GM21723 (cell line): ENCODE data around the gene ABHD13.
"Not testable (repeated sequence)": the region's sequence is repeated elsewhere in the genome, so short reads cannot be mapped to it uniquely, and the experiment has no call there.

Experiments
- ATAC-seq: cut with Tn5 transposase; IDR thresholded peaks from one replicate; pipeline ENCODE4 v1.9.1; 2021; ENCODE audit warnings: mild to moderate bottlenecking, moderate library complexity; ENCODE audit not compliant: unreplicated experiment

The ABHD13 gene

DNA sequence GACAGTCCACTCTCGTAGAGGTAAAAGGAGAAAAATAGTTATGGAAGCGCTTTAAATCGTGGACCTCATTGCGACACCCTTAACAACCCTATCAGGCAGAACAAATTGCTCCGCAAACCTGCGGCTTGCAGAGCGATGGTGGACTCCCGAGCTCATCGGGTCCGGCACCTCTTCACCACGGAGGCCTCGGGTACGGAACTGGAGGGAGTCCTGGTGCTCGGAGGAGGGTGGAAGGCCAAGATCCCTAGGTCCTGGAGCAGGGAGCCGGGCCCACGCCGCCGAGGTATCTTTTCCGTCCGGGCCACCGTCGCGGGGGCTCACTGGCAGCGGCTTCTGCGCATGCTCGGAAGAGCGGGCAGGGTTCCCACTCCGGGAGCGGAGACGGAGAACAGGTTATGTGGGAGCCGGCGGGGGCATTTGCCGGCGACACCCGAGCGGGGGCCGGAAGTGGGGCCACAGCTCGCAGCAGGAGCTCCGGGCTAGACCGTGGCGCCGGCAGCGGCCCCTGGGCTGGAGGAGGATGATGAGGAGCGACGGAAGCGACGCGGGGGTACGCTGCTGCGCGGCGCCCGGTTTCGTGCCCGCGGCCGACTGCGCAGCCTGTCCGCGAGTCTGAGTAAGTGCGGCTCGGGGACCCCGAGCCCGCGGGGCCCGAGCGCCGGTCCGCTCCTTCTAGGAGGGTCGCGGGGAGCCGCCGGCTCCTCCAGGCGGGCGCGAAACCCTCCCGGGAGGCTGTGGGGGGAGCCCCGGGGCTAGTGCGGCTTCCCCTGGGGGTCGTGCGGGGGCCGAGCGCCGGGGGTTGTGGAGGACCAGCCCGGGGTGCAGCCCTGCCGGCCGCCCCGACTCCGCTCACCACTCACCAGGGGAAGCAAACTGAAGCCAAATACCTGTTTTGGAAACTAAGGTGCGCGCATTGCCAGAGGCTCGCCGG is at the start of gene ABHD13:
Gene ABHD13 (plus strand): TSS at position 349 of the 931 bp plus-strand sequence. CDS start 10,827 bp downstream, outside the sequence.
- peak; percentile 79 for ATAC-seq

DNA sequence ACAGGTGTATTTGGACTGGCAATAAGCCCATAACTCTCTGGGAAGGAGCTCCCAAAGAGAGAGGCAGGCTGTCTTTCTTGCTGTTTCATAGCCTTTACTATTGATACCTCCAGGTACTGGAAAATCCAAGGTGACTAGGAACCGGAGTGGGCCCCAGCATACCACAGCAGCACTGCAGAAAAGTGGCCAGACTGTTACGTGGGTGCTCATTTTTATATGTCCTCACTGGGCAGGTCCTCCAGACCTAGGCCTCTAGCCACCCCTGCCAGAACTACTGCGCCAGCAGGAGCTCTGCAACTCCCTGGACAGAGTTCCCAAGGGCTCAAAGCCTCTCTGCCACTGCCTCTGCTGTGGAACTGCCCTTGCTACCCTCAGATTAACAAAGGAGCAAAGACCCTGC is 49.3 kb upstream of the ABHD13 start:
- no peak for ATAC-seq

DNA sequence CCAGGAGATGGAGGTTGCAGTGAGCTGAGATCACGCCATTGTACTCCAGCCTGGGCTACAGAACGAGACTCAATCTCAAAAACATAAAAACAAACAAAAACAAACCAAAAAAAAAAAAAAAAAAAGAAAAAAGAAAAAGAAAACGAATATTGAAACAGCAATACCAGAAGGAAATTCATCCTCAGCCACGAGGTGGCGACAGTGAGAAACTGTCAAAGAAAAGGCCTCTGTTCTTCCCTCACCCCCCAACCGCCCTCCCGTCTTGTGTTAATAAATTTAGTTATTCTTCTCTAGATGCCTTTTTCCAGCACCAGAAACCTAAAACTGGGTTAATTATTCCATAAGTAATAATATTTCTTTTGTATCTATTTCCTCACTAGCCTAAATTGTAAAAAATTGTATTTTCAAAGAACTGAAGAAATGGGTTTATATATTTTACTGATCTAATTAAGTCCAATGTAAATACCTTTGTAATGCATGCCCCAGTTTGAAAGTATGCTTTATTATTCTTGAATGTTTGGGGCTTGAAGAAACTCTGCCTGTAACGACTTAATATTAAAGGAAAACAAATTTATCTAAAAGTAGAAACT is 41.4 kb upstream of the ABHD13 start:
- no peak for ATAC-seq

DNA sequence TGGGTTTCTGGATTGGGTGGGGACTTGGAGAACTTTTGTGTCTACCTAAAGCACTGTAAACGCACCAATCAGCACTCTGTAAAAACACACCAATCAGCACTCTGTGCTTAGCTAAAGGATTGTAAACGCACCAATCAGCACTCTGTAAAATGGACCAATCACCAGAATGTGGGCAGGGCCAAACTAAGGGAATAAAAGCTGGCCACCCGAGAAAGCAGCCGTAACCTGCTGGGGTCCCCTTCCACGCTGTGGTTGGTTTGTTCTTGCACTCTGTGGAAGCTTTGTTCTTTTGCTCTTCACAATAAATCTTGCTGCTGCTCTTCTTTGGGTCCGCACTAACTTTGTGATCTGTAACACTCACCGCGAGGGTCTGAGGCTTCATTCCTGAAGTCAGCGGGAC is 40.1 kb upstream of the ABHD13 start:
- ATAC-seq: no peak

DNA sequence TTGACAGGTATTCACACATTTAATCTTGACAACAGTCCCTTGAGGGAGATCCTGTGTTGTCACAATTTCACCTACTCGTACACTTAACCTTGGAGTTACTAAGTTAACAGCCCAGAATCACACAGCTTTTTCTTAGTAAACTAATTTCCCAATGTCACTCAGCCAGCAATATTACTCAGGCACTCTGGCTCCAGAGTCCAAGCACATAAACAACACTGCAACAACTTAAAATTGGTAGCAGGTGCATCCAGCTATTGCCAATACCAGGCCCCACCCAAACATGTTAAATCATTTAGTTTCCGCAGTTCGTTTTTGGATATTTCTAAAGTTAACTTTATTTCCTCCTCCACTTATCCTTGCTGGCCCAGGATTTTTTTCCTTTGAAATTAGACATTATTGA is 35.5 kb upstream of the ABHD13 start:
- no peak for ATAC-seq

DNA sequence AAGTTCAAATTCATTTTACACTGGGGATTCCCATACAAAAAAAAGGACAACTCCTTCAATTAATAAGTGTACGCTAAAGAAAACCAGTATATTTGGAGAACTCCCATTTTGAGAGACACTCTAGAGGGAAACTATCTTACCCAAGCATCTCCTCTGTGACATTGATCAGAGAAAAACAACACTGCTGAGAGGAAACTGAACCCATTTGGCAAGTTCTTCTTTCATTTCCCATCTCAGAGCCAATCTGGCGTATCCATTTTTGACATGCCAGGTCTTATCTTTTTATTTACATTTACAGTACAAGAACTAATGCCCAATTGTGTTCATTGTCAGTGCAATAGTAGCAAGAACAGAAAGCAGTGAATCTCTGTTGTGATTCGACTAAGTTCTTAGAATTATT is 33.0 kb upstream of the ABHD13 start:
- no peak for ATAC-seq

DNA sequence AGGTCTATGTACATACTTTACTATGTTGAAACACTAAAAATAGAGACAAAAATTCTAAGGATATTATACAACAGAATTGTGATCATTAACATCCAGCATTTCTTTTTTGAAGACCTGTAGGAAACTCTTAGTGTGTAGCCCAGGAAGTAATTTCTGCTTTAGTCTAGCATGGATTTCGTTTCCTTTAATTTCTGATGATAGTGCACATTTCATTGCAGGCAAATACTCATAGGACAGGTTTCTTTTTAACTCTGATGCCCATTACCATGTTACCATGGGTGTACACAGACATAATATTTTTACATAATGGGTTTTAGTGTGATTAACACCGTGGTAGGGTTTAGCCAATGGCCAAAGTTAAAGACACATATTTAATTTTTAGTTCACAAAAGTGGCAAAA is 29.9 kb upstream of the ABHD13 start:
- no peak for ATAC-seq

DNA sequence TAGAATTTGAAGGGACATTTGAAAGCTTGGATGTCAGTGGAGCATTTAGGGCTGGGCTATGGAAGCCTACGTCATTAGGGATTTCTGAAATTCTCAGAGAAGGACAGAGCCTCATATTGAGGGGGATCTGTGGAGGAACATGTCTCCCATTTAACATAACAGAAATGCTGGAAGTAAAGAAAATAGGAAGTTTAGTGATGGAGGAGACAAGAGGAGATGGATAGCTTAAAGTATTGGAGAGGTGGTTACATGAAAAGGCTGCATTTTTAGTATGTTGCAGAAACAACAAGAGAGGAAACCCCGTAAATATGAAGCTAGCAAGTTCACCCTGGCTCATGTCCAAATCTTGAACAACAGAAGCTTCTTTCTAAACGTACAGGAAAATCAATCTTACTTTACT is 27.3 kb upstream of the ABHD13 start:
- ATAC-seq: no peak

DNA sequence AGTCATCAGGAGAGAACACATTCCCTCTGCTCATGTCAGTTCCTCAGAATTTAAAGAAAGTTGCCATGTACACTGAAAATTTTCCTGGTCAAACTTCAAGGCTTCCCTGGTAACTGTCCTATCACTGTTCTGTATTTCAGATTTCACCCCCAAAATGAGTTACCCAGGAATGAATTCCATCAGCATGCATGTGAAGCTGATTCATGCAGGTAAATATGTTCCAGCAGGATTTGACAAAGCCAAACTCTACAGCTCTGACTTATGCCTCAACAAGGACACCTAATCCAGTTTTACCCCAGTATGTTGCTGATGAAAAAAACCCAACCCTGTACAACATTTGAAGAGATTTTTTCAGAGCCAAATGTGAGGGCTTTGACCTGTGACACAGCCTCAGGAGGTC is 24.4 kb upstream of the ABHD13 start:
- ATAC-seq: no peak

DNA sequence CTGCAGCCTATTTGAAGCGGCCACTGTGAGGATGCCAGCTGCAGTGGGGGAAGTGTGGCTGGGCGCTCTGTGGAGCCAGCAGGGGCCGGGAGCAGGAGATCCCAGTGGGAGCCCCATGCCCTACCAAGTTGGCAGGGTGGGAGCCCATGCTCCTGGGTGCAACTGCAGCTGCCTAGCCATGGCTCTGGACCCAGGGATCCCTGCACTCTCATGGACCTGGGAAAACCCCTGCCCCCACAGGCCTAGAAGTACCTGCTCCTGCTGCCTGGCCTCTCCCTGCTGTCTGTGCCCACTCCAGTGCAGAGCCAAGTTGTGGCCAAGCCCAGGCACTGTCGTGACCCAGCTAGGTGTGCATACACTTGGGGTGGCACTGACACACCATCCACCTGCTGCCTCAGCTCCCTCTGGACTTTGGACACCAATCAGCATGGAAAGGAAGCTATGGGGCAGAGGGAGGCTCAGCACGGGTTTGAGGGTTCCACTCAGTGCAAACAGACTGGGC is 23.7 kb upstream of the ABHD13 start:
- no peak for ATAC-seq

DNA sequence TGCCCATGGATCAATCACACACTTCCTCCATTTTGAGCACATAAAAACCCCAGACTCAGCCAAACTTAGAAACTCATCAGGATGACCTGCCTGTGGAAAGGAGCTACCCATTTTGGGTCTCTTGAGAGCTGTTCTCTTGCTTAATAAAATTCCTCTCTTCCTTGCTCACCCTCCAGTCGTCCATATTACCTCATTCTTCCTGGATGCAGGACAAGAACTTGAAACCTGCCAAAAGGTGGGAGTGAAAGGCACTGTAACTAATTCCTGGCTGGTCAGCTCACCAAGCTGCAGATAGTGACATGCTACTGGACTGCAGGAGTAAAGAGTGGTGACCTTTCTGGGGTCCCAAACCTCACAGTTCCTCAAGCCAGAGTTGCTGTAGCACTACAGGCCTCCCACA is 23.0 kb upstream of the ABHD13 start:
- no peak for ATAC-seq

DNA sequence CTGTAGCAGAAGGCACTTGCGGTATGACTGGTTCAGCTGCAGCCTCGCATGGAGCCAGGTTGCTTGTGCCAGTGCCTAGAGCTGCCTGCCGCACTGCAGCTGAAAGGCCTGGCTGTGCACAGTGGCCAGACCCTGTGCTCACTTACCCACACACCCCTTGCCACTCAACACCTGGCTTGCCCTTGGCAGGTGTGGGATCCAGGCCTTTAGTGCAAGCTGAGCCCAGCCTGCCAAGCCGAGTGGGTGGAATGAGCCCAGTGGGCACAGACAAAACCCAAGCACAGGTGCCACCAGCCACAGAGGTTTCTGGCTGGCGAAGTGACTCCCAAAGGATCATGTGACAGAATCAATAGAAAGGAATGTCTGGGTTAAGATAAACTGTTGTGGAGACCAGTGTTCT is 22.3 kb upstream of the ABHD13 start:
- no peak for ATAC-seq

DNA sequence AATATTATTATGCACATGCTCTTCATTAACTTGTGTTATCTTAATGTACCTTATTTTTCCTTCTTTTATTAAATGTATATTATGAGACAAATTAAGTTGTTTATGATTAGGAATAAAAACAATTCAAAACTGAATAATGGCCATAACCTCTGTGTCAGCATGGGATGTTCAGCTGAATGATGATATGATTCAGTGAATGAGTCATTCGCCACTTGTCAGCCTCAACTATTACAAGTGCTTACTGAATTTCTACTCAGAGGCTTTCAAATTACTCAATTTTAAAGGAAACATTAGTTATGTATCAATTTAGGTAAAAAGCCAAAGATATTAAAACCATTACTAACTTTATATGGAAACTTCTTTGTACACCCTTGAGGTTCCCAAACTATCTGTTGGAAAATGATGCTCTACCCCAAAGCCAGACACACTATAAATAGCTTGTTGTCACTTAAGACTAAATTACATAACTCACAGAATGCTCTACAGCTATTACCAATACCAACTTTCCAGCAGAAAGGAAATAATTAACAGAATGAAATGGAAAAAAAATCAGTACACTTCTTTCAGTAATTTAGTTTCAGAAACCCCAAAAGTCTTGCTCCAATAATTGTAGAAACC is 17.3 kb upstream of the ABHD13 start:
- ATAC-seq: no peak

DNA sequence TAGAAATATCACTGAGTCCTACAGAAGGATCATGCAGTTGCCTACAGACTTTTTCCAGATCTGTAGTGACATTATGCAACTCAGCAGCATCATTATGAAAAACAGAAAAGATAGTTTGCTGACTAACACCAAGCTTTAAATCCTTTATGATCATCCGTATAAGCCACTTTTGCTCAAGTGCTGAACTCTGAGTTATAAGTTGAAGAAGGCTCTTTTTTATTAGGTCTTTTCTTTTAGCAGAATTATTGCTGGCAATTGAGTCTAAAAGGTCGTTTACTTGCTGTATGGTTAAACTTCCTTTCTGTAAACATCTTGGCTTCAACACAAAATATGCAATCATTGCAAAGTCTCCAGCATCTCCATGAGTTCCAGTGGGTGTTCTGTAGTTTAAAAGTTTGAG is 7.6 kb upstream of the ABHD13 start:
- no peak for ATAC-seq

DNA sequence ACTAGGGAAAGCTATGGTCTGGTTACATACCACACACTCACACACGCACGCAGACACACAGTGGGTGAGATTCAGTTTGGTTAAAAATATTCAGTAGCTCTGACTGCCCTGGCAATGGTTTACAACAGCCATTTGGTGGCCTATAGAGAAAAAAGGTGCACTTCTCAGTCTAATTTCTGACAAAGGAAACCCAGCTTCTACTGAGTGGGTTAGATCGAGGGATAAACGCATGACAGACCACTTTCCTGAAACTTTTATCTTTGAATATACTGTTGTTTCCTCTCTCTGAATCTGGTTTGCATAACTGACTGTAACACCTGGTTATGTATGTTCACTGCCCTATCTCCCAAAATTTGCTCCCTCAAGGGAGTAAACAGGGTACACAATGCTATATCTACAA is 5.3 kb upstream of the ABHD13 start:
- peak; percentile 50 for ATAC-seq

DNA sequence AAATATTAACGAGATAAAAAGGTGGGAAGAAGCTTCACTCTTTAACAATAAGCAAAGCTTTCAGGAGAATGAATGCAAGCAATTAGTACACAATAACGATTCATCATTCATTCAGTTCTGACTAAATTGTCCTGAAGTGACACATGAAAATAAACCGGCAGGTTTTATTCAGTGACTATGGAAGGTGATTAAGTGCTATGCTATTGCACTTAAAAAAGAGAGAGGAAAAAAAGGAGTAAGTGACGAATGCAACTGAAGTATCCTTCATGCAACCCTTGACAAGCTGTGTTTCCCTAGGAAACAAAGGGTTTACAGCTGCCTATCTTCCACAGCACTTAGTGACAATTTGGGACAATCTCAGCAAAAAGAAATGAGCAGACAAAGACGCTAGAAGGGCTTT is 4.2 kb upstream of the ABHD13 start:
- no peak for ATAC-seq

DNA sequence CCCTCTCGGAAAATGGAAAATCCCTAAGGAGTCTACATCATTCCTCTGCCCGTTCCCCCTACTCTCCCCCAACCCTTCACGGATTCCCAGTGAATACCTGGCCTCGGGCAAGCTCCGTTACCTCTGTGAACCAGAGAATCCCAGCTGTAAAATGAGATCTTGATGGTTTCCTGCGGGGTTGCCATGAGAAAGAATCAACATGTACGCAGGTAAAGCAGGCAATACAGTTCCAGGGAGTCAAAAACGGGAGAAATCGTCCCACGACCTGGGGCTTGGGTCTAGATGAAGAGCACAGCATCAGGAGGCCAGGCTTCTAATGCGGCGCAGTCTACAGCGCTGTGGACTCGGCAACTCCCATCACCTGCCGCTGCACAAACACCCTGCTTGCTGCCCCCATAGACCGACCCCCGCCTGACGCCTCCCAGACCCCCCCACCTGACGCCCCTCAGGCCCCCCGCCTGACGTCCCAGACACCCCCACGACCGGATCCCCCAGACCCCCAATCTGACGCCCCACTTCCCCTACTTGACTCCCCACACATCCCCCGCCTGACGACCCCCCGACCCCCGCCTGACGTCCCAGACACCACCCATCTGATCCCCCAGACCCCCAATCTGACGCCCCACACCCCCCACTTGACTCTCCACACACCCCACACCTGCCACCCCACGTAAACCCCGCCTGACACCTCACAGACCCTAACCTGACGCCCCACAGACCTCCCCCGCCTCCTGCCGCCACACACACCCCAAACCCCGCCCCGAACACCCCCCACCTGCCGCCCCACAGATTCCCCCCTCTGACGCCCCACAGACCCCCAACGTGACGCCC is 3.5 kb upstream of the ABHD13 start:
- no peak for ATAC-seq

DNA sequence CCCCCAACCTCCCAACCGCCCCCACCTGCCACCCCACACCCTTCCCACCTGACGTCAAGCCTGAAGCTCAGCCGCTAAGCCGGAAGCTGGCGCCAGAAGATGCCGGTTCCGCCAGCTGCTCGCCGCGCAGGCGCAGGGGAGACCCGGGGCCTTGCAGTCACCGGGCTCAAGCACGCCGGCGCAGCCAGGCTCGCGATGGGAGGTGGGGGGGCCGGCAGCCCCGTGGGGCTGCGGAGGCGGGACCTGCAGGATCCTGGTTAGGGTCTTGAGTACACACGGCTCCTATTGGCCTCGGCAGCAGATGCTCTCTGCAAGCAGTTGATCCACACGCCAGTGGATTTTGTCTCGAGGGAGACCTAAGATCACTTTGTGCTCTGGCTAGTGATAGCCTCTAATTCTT is 2.8 kb upstream of the ABHD13 start, which contains the start of gene LIG4:
Gene LIG4 (minus strand): TSS at position 101 of the 400 bp plus-strand sequence. CDS start 4,268 bp downstream, outside the sequence.
- peak; percentile 60 for ATAC-seq

DNA sequence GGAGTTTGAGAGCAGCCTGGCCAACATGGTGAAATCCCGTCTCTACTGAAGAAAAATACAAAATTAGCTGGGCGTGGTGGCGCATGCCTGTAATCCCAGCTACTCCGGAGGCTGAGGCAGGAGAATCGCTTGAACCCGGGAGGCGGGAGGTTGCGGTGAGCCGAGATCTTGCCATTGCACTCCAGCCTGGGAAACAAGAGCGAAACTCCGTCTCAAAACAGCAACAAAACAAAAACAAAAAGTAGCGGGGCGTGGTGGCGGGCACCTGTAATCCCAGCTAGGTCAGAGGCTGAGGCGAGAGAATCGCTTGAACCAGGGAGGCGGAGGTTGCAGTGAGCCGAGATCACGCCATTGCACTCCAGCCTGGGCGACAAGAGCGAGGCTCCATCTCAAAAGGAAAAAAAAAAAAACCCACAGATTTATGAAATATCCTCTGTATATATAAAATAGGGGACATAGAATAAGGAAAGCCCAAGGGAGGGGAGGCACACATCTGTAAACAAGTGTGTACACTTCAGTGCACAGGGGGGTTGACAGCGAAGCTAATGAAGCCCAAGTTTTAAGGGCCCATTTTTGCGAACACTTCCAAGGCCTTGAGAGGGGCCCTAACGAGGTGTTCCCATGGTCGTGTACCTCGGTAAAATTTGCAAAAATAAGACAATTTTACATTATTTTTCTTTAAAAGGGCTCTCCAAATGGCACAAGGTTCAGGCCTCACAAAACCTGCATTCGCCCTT is 717 bp upstream of the ABHD13 start:
- not testable (repeated sequence) for ATAC-seq

DNA sequence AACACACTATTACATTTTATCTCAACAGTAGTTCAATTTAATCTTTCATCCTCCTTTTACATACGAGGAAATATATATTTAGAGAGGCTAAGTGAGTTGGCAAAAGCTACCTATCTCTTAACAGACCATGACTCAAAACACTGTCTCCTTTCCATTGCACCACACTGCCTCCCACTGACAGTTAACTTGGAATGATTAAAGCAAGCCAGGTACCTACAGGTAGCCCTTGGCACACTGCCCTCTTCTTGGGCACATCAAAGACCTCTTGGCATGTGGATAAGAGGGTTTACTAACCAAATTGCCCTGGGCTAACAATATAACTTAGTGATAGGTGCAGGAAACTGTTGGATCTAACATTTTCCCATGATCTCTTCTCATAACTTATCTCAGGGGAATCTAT is 1.8 kb downstream of the ABHD13 start:
- no peak for ATAC-seq
